Mesothelial cell of epicardium (in vitro differentiated cells): ENCODE measurements around the gene GET4. TPM values are rescaled to one million over a fixed set of nuclear protein-coding genes. Genes with fewer than 3 reads are reported as not detected.

Source experiments
- DNase-seq, 2 experiments: peaks; one replicate each; pipeline ENCODE4 v3.0.0; 2021; ENCODE audit warnings: low spot score in 2 of 2; ENCODE audit not compliant: unreplicated experiment in 2 of 2
- H3K27ac Mint-ChIP-seq: 2 replicates; pipeline ENCODE4 v1.8.0; 2021; ENCODE audit warnings: mixed read lengths
- H3K27me3 Mint-ChIP-seq: 2 replicates; pipeline ENCODE4 v1.8.0; 2021; ENCODE audit warnings: low read depth, mixed read lengths
- H3K36me3 Mint-ChIP-seq: 2 replicates; pipeline ENCODE4 v1.8.0; 2021; ENCODE audit warnings: mixed read lengths
- H3K4me1 Mint-ChIP-seq: 2 replicates; pipeline ENCODE4 v1.8.0; 2021; ENCODE audit warnings: mixed read lengths
- H3K4me3 Mint-ChIP-seq: 2 replicates; pipeline ENCODE4 v1.8.0; 2021; ENCODE audit warnings: mild to moderate bottlenecking, moderate library complexity, mixed read lengths
- H3K9me3 Mint-ChIP-seq: 2 replicates; pipeline ENCODE4 v1.8.0; 2021; ENCODE audit warnings: mixed read lengths
- CTCF ChIP-seq: fragments of 200-600 bp; sonication (generic); IDR thresholded peaks from one replicate; pipeline ENCODE4 v1.5.0; 2021; ENCODE audit warnings: antibody characterized with exemption; ENCODE audit not compliant: unreplicated experiment
- total RNA-seq: library from RNA; stranded (reverse); gene quantifications from 3 replicates; pipeline ENCODE4 v1.2.1, GENCODE V29; 2021

GET4 gene
- total RNA-seq, 1 donor from 2014 or later, result 77.6 TPM

- no peak overlapping the region for H3K27ac Mint-ChIP-seq
Observed at GRCh38 chr7:890868-891267, 14.5 kb downstream of the GET4 start.

GRCh38 chr7:891291-891690 lies 14.9 kb downstream of the GET4 start:
- Mint-ChIP-seq H3K36me3 (peaks cover 31% of the 10 kb centered on the region), H3K9me3 (no peaks in the 10 kb centered on the region), H3K27me3 (no peaks in the 10 kb centered on the region), H3K27ac (no peak overlapping the region), H3K4me1 (no peaks in the 10 kb centered on the region), H3K4me3 (no peak overlapping the region)
- TF ChIP-seq CTCF, result no peak
- no peak for DNase-seq

More at GRCh38 chr7:890868-891267, 14.5 kb downstream of the GET4 start:
- DNase-seq, result no peak
- no peaks in the 10 kb centered on the region for H3K9me3 Mint-ChIP-seq
- no peak for TF ChIP-seq CTCF
- H3K36me3 Mint-ChIP-seq, result peaks cover 27% of the 10 kb centered on the region
- H3K4me3 Mint-ChIP-seq, result no peak overlapping the region
- no peaks in the 10 kb centered on the region for H3K27me3 Mint-ChIP-seq
- H3K4me1 Mint-ChIP-seq, result no peaks in the 10 kb centered on the region

GRCh38 chr7:891805-892204 lies 15.5 kb downstream of the GET4 start:
- peaks cover 33% of the 10 kb centered on the region for H3K36me3 Mint-ChIP-seq
- H3K27me3 Mint-ChIP-seq, result no peaks in the 10 kb centered on the region
- H3K9me3 Mint-ChIP-seq, result no peaks in the 10 kb centered on the region
- no peak overlapping the region for H3K27ac Mint-ChIP-seq
- TF ChIP-seq CTCF, result no peak
- no peaks in the 10 kb centered on the region for H3K4me1 Mint-ChIP-seq
- no peak overlapping the region for H3K4me3 Mint-ChIP-seq
- no peak for DNase-seq

- Mint-ChIP-seq H3K4me3 (no peak overlapping the region), H3K27ac (no peak overlapping the region), H3K27me3 (no peaks in the 10 kb centered on the region), H3K9me3 (no peaks in the 10 kb centered on the region), H3K4me1 (peaks cover 1% of the 10 kb centered on the region), H3K36me3 (peaks cover 30% of the 10 kb centered on the region)
- TF ChIP-seq CTCF, result no peak
- no peak for DNase-seq
Observed at GRCh38 chr7:892648-893593, 16.6 kb downstream of the GET4 start.

GRCh38 chr7:893686-894085 lies 17.3 kb downstream of the GET4 start:
- no peak for DNase-seq
- no peaks in the 10 kb centered on the region for H3K9me3 Mint-ChIP-seq
- H3K27ac Mint-ChIP-seq, result no peak overlapping the region
- no peaks in the 10 kb centered on the region for H3K27me3 Mint-ChIP-seq
- no peak overlapping the region for H3K4me3 Mint-ChIP-seq
- TF ChIP-seq CTCF, result no peak
- H3K36me3 Mint-ChIP-seq, result peaks cover 30% of the 10 kb centered on the region
- peaks cover 1% of the 10 kb centered on the region for H3K4me1 Mint-ChIP-seq
